Daoy (cell line): ENCODE data around the gene HOXD11. TPM values are rescaled to one million over a fixed set of nuclear protein-coding genes. Genes with fewer than 3 reads are reported as not detected.

ENCODE experiments used
- DNase-seq: peaks from one replicate; pipeline ENCODE4 v3.0.0-alpha.2; 2015; ENCODE audit warnings: low read depth
- total RNA-seq: library from RNA; depleted of rRNA; stranded (reverse); fragments of >200 nt; shearing (Covaris generic); gene quantifications from 2 replicates; pipeline ENCODE4 v1.2.3, GENCODE V29; 2014

HOXD11 gene
- total RNA-seq, 1 experiment from 2014 or later: 13.4 TPM

GRCh38 chr2:176093145-176093897 is 13.8 kb upstream of the HOXD11 start:
- peak; percentile 67 for DNase-seq

GRCh38 chr2:176093898-176094249 is 13.2 kb upstream of the HOXD11 start:
- DNase-seq: no peak

GRCh38 chr2:176094349-176094748 is 12.7 kb upstream of the HOXD11 start:
- no peak for DNase-seq

- DNase-seq: no peak
These were observed 11.7 kb upstream of the HOXD11 start for GRCh38 chr2:176095421-176095820.

- peak; percentile 69 for DNase-seq
These were observed 10.7 kb upstream of the HOXD11 start for GRCh38 chr2:176096243-176096985.

GRCh38 chr2:176096986-176097819 is 9.9 kb upstream of the HOXD11 start:
- peak; percentile 94 for DNase-seq

GRCh38 chr2:176097820-176098365 is 9.2 kb upstream of the HOXD11 start:
- DNase-seq: no peak

- DNase-seq: no peak
These were observed 8.5 kb upstream of the HOXD11 start for GRCh38 chr2:176098366-176099158.

- no peak for DNase-seq
These were observed 7.8 kb upstream of the HOXD11 start for GRCh38 chr2:176099159-176099727.

- DNase-seq: no peak
These were observed 7.1 kb upstream of the HOXD11 start, which contains the start of gene HOXD12 for GRCh38 chr2:176099728-176100546. Gene HOXD12 (plus strand): TSS chr2:176099795. CDS start chr2:176099802, 7 bp downstream.

GRCh38 chr2:176100547-176101140 is 6.4 kb upstream of the HOXD11 start:
- DNase-seq: no peak

- no peak for DNase-seq
These were observed 5.8 kb upstream of the HOXD11 start for GRCh38 chr2:176101216-176101830.

- DNase-seq: no peak
These were observed 5.2 kb upstream of the HOXD11 start for GRCh38 chr2:176101842-176102241.

GRCh38 chr2:176102309-176102866 is 4.7 kb upstream of the HOXD11 start:
- no peak for DNase-seq

- DNase-seq: no peak
These were observed 3.9 kb upstream of the HOXD11 start for GRCh38 chr2:176103194-176103593.

- DNase-seq: no peak
These were observed 3.3 kb upstream of the HOXD11 start for GRCh38 chr2:176103742-176104315.

GRCh38 chr2:176104316-176105077 is 2.6 kb upstream of the HOXD11 start:
- DNase-seq: peak; percentile 89
